Ovary (tissue), 3 donors: Measurements from ENCODE around the gene DYNC1H1.

Experiments
- POLR2A ChIP-seq: fragments of 450-650 bp; IDR thresholded peaks from one replicate; pipeline ENCODE4 v1.6.1; 2017; ENCODE audit warnings: antibody characterized with exemption, mild to moderate bottlenecking, moderate library complexity
- TF ChIP-seq, protein P1 (sequence below), 3 donors: fragments of 450-650 bp in 2 of 3; fragments of 200-600 bp in 1 of 3; IDR thresholded peaks; one replicate each; pipeline versions ENCODE4 v1.5.1 to v1.8.0; 2016 to 2022; ENCODE audit warnings: antibody characterized with exemption in 3 of 3, mild to moderate bottlenecking in 1 of 3
- donor health status: DM: no; HTN: no; CAD: no.

- no peak for TF ChIP-seq POLR2A
- TF ChIP-seq, protein P1, sequence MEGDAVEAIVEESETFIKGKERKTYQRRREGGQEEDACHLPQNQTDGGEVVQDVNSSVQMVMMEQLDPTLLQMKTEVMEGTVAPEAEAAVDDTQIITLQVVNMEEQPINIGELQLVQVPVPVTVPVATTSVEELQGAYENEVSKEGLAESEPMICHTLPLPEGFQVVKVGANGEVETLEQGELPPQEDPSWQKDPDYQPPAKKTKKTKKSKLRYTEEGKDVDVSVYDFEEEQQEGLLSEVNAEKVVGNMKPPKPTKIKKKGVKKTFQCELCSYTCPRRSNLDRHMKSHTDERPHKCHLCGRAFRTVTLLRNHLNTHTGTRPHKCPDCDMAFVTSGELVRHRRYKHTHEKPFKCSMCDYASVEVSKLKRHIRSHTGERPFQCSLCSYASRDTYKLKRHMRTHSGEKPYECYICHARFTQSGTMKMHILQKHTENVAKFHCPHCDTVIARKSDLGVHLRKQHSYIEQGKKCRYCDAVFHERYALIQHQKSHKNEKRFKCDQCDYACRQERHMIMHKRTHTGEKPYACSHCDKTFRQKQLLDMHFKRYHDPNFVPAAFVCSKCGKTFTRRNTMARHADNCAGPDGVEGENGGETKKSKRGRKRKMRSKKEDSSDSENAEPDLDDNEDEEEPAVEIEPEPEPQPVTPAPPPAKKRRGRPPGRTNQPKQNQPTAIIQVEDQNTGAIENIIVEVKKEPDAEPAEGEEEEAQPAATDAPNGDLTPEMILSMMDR (IDR thresholded peaks at IDR 0.05), result no peak
These were observed 41.0 kb downstream of the DYNC1H1 start for GRCh38 chr14:102005336-102005735.
